Neural progenitor cell (in vitro differentiated cells): ENCODE data around the gene NFRKB. TPM values are rescaled to one million over a fixed set of nuclear protein-coding genes. Genes with fewer than 3 reads are reported as not detected.

Source experiments
- DNase-seq: peaks from one replicate; pipeline ENCODE4 v3.0.0-alpha.2; 2016; ENCODE audit warnings: low spot score
- H2AFZ ChIP-seq: fragments of 200-600 bp; sonication (generic); replicated peaks from 2 replicates; pipeline ENCODE4 v1.6.1; 2016; ENCODE audit warnings: antibody characterized with exemption
- H3F3A ChIP-seq: fragments of 200-600 bp; sonication (generic); 2 replicates; pipeline ENCODE4 v1.6.1; 2016; ENCODE audit warnings: antibody characterized with exemption, low read depth
- H3K27ac ChIP-seq: fragments of 200-600 bp; sonication (generic); 2 replicates; pipeline ENCODE4 v1.5.1; 2016; ENCODE audit warnings: mild to moderate bottlenecking
- H3K27me3 ChIP-seq: fragments of 200-600 bp; sonication (generic); 2 replicates; pipeline ENCODE4 v1.6.1; 2016; ENCODE audit warnings: mild to moderate bottlenecking, moderate library complexity
- H3K36me3 ChIP-seq: fragments of 200-600 bp; sonication (generic); 2 replicates; pipeline ENCODE4 v1.5.1; 2016
- H3K4me1 ChIP-seq: fragments of 200-600 bp; sonication (generic); 2 replicates; pipeline ENCODE4 v1.6.1; 2016; ENCODE audit warnings: mixed run types
- H3K4me2 ChIP-seq: fragments of 200-600 bp; sonication (generic); 2 replicates; pipeline ENCODE4 v1.6.1; 2016
- H3K4me3 ChIP-seq: fragments of 200-600 bp; sonication (generic); 2 replicates; pipeline ENCODE4 v1.5.1; 2016
- H3K79me2 ChIP-seq: fragments of 200-600 bp; sonication (generic); 2 replicates; pipeline ENCODE4 v1.6.1; 2016; ENCODE audit warnings: low read depth
- H3K9ac ChIP-seq: fragments of 200-600 bp; sonication (generic); 2 replicates; pipeline ENCODE4 v1.6.1; 2016
- H3K9me3 ChIP-seq: fragments of 200-600 bp; sonication (generic); 2 replicates; pipeline ENCODE4 v1.5.1; 2016; ENCODE audit warnings: low read depth
- H4K20me1 ChIP-seq: fragments of 200-600 bp; sonication (generic); 2 replicates; pipeline ENCODE4 v1.6.1; 2016; ENCODE audit warnings: low read depth
- H3K27ac Mint-ChIP-seq: 3 replicates; pipeline ENCODE4 v1.8.0; 2021; ENCODE audit warnings: mixed read lengths
- H3K27me3 Mint-ChIP-seq: 2 replicates; pipeline ENCODE4 v1.8.0; 2022; ENCODE audit warnings: low read depth, mild to moderate bottlenecking, inconsistent platforms, moderate library complexity, mixed read lengths; ENCODE audit not compliant: insufficient read depth
- H3K36me3 Mint-ChIP-seq: 3 replicates; pipeline ENCODE4 v1.8.0; 2021; ENCODE audit warnings: mixed read lengths
- H3K4me1 Mint-ChIP-seq: 3 replicates; pipeline ENCODE4 v1.8.0; 2021; ENCODE audit warnings: mixed read lengths
- H3K4me3 Mint-ChIP-seq: 3 replicates; pipeline ENCODE4 v1.8.0; 2021; ENCODE audit warnings: mild to moderate bottlenecking, moderate library complexity, mixed read lengths
- H3K9me3 Mint-ChIP-seq: 3 replicates; pipeline ENCODE4 v1.8.0; 2020; ENCODE audit warnings: mixed read lengths
- CTCF ChIP-seq: fragments of 200-600 bp; sonication (generic); IDR thresholded peaks from 2 replicates; pipeline ENCODE4 v1.5.1; 2017; ENCODE audit warnings: antibody characterized with exemption, mild to moderate bottlenecking
- EZH2 ChIP-seq: fragments of 200-600 bp; sonication (generic); IDR thresholded peaks from 2 replicates; pipeline ENCODE4 v1.6.1; 2017; ENCODE audit warnings: antibody characterized with exemption, mild to moderate bottlenecking, moderate library complexity
- EZH2phosphoT487 ChIP-seq: fragments of 200-600 bp; sonication (generic); IDR thresholded peaks from 2 replicates; pipeline ENCODE4 v1.6.1; 2017; ENCODE audit warnings: antibody characterized with exemption
- total RNA-seq: library from RNA; depleted of rRNA; stranded (reverse); fragments of >200 nt; gene quantifications from 2 replicates; pipeline ENCODE4 v1.2.3, GENCODE V29; 2015; ENCODE audit warnings: low replicate concordance

NFRKB gene
- total RNA-seq, 1 donor from 2014 or later, result 33.5 TPM

GRCh38 chr11:129905402-129905801 lies 10.0 kb upstream of the NFRKB start:
- no peak for DNase-seq
- Mint-ChIP-seq H3K4me3 (no peak overlapping the region), H3K9me3 (no peaks in the 10 kb centered on the region), H3K4me1 (no peaks in the 10 kb centered on the region), H3K27me3 (no peaks in the 10 kb centered on the region), H3K27ac (no peak overlapping the region), H3K36me3 (peaks cover 24% of the 10 kb centered on the region)
- no peak for TF ChIP-seq CTCF
- no peak for TF ChIP-seq EZH2phosphoT487
- no peak for TF ChIP-seq EZH2
- no peaks in the 10 kb centered on the region for H3K27me3 ChIP-seq
- H4K20me1 ChIP-seq, result no peaks in the 10 kb centered on the region
- H3K27ac ChIP-seq, result no peak overlapping the region
- H3F3A ChIP-seq, result no peaks in the 10 kb centered on the region
- no peaks in the 10 kb centered on the region for H3K79me2 ChIP-seq
- H3K9me3 ChIP-seq, result no peaks in the 10 kb centered on the region
- H3K36me3 ChIP-seq, result peaks cover 6% of the 10 kb centered on the region
- H3K9ac ChIP-seq, result no peak overlapping the region
- H3K4me1 ChIP-seq, result peaks cover 3% of the 10 kb centered on the region
- H2AFZ ChIP-seq, result no peak overlapping the region
- H3K4me2 ChIP-seq, result no peak overlapping the region
- no peak overlapping the region for H3K4me3 ChIP-seq

- H3K9me3 Mint-ChIP-seq, result no peaks in the 10 kb centered on the region
Observed at GRCh38 chr11:129896062-129896461, 684 bp upstream of the NFRKB start.

GRCh38 chr11:129894278-129895125 lies 876 bp downstream of the NFRKB start:
- Histone ChIP-seq H3K9ac (peak overlapping the region; percentile 74), H3K4me2 (peak overlapping the region; percentile 92), H3K36me3 (no peaks in the 10 kb centered on the region), H3K4me3 (peak overlapping the region; percentile 100), H3K4me1 (peaks cover 19% of the 10 kb centered on the region), H3K27ac (no peak overlapping the region), H3K79me2 (peaks cover 43% of the 10 kb centered on the region), H4K20me1 (peaks cover 35% of the 10 kb centered on the region), H2AFZ (peak overlapping the region; percentile 100), H3F3A (peaks cover 9% of the 10 kb centered on the region), H3K27me3 (no peaks in the 10 kb centered on the region), H3K9me3 (no peaks in the 10 kb centered on the region)
- no peak for DNase-seq
- no peak overlapping the region for H3K27ac Mint-ChIP-seq
- peak overlapping the region; percentile 95 for H3K4me3 Mint-ChIP-seq
- H3K36me3 Mint-ChIP-seq, result peaks cover 16% of the 10 kb centered on the region
- peaks cover 15% of the 10 kb centered on the region for H3K4me1 Mint-ChIP-seq
- H3K9me3 Mint-ChIP-seq, result no peaks in the 10 kb centered on the region
- H3K27me3 Mint-ChIP-seq, result no peaks in the 10 kb centered on the region
- no peak for TF ChIP-seq EZH2phosphoT487
- TF ChIP-seq EZH2, result no peak
- TF ChIP-seq CTCF, result no peak

More at GRCh38 chr11:129896062-129896461, 684 bp upstream of the NFRKB start:
- peaks cover 32% of the 10 kb centered on the region for H4K20me1 ChIP-seq
- DNase-seq, result no peak
- TF ChIP-seq EZH2 (no peak), CTCF (no peak), EZH2phosphoT487 (no peak)
- peak overlapping the region; percentile 92 for H3K4me2 ChIP-seq
- no peaks in the 10 kb centered on the region for H3K27me3 ChIP-seq
- Mint-ChIP-seq H3K27ac (peak overlapping the region; percentile 87), H3K4me1 (peaks cover 15% of the 10 kb centered on the region), H3K4me3 (peak overlapping the region; percentile 95), H3K36me3 (peaks cover 11% of the 10 kb centered on the region), H3K27me3 (no peaks in the 10 kb centered on the region)
- H3K9ac ChIP-seq, result no peak overlapping the region
- peaks cover 9% of the 10 kb centered on the region for H3F3A ChIP-seq
- peaks cover 19% of the 10 kb centered on the region for H3K4me1 ChIP-seq
- peaks cover 12% of the 10 kb centered on the region for H3K36me3 ChIP-seq
- H3K79me2 ChIP-seq, result peaks cover 41% of the 10 kb centered on the region
- H2AFZ ChIP-seq, result peak overlapping the region; percentile 81
- peak overlapping the region; percentile 100 for H3K4me3 ChIP-seq
- H3K27ac ChIP-seq, result no peak overlapping the region
- no peaks in the 10 kb centered on the region for H3K9me3 ChIP-seq
